Neural progenitor cell (in vitro differentiated cells): ENCODE results near the gene ITGA6.

Experiments
- CTCF ChIP-seq: fragments of 200-600 bp; sonication (generic); IDR thresholded peaks from 2 replicates; pipeline ENCODE4 v1.5.1; 2017; ENCODE audit warnings: antibody characterized with exemption, mild to moderate bottlenecking
- EZH2 ChIP-seq: fragments of 200-600 bp; sonication (generic); IDR thresholded peaks from 2 replicates; pipeline ENCODE4 v1.6.1; 2017; ENCODE audit warnings: antibody characterized with exemption, mild to moderate bottlenecking, moderate library complexity
- EZH2phosphoT487 ChIP-seq: fragments of 200-600 bp; sonication (generic); IDR thresholded peaks from 2 replicates; pipeline ENCODE4 v1.6.1; 2017; ENCODE audit warnings: antibody characterized with exemption

GRCh38 chr2:172437419-172438341 is 10.3 kb downstream of the ITGA6 start:
- TF ChIP-seq CTCF (no peak), EZH2phosphoT487 (no peak), EZH2 (no peak)
